ENCODE measurements around the gene TMEM270. TPM values are rescaled to one million over a fixed set of nuclear protein-coding genes. Genes with fewer than 3 reads are reported as not detected.

TMEM270 gene, protein sequence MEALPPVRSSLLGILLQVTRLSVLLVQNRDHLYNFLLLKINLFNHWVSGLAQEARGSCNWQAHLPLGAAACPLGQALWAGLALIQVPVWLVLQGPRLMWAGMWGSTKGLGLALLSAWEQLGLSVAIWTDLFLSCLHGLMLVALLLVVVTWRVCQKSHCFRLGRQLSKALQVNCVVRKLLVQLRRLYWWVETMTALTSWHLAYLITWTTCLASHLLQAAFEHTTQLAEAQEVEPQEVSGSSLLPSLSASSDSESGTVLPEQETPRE
- not detected for total RNA-seq
- not detected for polyA plus RNA-seq
- long read RNA-seq, donor 1: 0 reads
- long read RNA-seq, donor 2: 0 reads
- long read RNA-seq, donor 3: 0 reads
- long read RNA-seq, donor 4: 0 reads
- long read RNA-seq, donor 5: 0 reads
- long read RNA-seq, donor 6: 0 reads
- long read RNA-seq, donor 7: 0 reads
- long read RNA-seq, donor 8: 0 reads
- long read RNA-seq, donor 9: 0 reads
- long read RNA-seq, donor 10: 0 reads

DNA sequence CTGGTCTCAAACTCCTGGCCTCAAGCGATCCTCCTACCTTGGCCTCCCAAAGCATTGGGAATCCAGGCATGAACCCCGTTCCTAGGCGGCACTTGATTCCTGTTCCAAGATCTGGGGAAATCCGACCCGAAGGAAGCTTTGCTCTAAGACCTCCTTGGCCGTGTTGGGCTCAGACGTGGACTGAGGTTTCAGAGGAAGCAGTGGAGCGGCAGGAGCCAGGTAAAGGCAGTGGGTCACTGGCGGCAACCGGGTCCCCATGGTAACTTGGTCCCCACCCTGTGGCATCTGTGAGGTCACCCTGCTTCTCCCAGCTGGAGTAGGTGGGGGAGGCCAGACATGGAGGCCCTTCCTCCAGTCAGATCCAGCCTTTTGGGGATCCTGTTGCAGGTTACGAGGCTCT is at the start of gene TMEM270:
Gene TMEM270, plus strand, starts transcription at position 301 of the 400 bp plus-strand sequence. Its CDS starts 36 bp downstream, at position 337.
- H3K9me3 ChIP-seq: no peaks in the 10 kb centered on the region
- WGBS, 5 donors: 81 to 93% (median 82%) methylated on average over 10 to 11 of the region's 11 CpGs
- no peak for DNase-seq
- intact Hi-C loops (cut with DNase I; ENCODE audit: low total_unique reads): loop anchor here (10.0 kb wide), 1 partner anchor 164 kb away; the partner anchor contains the start of gene ELN
- H3K27me3 ChIP-seq: peaks cover 0 to 17% (median 6%) of the 10 kb centered on the region in 3 donors
- no peaks in the 10 kb centered on the region for H3K36me3 ChIP-seq
- no peak for TF ChIP-seq POLR2AphosphoS5 (IDR thresholded peaks at IDR 0.05)
- no peak for TF ChIP-seq EP300 (IDR thresholded peaks at IDR 0.05)
- TF ChIP-seq POLR2A (IDR thresholded peaks at IDR 0.05): no peak
- TF ChIP-seq, protein P1, sequence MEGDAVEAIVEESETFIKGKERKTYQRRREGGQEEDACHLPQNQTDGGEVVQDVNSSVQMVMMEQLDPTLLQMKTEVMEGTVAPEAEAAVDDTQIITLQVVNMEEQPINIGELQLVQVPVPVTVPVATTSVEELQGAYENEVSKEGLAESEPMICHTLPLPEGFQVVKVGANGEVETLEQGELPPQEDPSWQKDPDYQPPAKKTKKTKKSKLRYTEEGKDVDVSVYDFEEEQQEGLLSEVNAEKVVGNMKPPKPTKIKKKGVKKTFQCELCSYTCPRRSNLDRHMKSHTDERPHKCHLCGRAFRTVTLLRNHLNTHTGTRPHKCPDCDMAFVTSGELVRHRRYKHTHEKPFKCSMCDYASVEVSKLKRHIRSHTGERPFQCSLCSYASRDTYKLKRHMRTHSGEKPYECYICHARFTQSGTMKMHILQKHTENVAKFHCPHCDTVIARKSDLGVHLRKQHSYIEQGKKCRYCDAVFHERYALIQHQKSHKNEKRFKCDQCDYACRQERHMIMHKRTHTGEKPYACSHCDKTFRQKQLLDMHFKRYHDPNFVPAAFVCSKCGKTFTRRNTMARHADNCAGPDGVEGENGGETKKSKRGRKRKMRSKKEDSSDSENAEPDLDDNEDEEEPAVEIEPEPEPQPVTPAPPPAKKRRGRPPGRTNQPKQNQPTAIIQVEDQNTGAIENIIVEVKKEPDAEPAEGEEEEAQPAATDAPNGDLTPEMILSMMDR (IDR thresholded peaks at IDR 0.05): no peak
- H3K4me1 ChIP-seq: peaks cover 0 to 3% (median 1%) of the 10 kb centered on the region in 4 donors
- H3K4me3 ChIP-seq: no peak within 1 kb of the TSS
- no peak within 1 kb of the TSS for H3K27ac ChIP-seq

DNA sequence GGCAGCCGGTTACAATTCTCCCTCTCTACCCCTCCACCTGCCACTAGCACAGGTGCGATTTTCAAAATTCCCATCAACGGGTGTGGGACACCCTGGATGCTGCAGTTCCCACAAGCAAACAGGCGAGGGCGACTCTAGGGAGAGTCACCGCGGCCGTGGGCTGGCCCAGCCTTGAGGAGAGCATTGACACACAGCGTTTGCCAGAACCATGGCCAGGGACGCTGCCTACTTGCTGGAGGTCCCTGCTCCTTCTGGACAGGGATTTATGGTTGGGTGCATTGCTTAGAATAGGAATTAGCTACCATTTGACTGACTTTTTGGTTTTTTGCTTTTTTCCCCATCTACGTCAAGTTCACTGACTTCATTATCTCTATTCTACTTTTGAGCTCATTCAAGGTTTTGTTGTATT is 49.2 kb upstream of the TMEM270 start:
- Histone ChIP-seq H3K27me3 (peaks cover 0 to 74% (median 10%) of the 10 kb centered on the region in 3 donors), H3K27ac (no peak overlapping the region), H3K36me3 (no peaks in the 10 kb centered on the region), H3K4me3 (no peak overlapping the region), H3K9me3 (peaks cover 0 to 8% (median 4%) of the 10 kb centered on the region in 4 donors), H3K4me1 (no peaks in the 10 kb centered on the region)
- peak; percentile 71 to 80 for DNase-seq
- intact Hi-C loops (cut with DNase I; ENCODE audit: low total_unique reads): no loop called here
- TF ChIP-seq, protein P1 (IDR thresholded peaks at IDR 0.05): peak in 5 of 7 experiments; percentile 73 to 82 (median 75)
- TF ChIP-seq POLR2AphosphoS5 (IDR thresholded peaks at IDR 0.05): no peak
- 10 to 14% (median 12%) methylated on average over 11 of the region's 11 CpGs for WGBS, 5 donors

DNA sequence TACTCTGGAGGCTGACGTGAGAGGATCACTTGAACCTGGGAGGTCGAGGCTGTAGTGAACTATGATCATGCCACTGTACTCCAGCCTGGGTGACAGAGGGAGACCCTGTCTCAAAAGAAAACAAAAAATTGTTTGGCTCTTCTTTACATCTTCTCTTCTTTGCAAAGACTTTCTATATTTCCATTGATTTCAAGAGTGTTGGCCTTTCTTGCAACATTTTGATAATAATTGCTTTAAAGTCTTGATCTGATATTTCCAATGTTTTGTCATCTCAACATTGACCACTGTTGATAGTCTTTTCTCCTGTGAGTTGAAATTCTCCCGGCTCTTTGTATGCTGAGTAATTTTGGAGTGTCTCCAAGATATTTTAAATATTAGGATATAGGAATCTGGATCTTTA is 48.0 kb upstream of the TMEM270 start:
- WGBS, 5 donors: 75 to 84% (median 78%) methylated on average over 3 of the region's 3 CpGs

DNA sequence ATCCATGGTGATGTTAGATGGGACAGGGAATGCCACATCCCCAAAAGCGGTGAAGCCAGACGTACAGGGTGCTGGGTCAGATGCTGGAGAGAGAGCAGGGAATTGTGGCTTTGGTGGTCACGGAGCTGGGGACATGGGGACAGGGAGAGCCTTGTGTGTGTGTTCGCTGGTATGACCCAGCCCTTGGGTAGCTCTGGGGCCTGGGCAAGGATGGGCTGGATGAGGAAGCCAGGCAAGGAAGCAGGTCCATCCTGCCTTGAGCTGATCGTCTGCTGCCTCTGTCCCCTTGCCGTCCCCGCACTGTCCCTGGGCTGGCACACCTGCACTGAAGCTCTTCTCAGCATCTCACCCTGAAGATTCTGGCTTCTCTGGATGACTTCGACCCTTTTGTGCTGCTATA is 45.5 kb upstream of the TMEM270 start:
- H3K27ac ChIP-seq: no peak overlapping the region
- intact Hi-C loops (cut with DNase I; ENCODE audit: low total_unique reads): loop anchor here (2.0 kb wide), 1 partner anchor 37 kb away; no protein-coding TSS in a partner anchor
- no peak for DNase-seq
- no peak for TF ChIP-seq POLR2AphosphoS5 (IDR thresholded peaks at IDR 0.05)
- TF ChIP-seq, protein P1 (IDR thresholded peaks at IDR 0.05): no peak
- no peak for TF ChIP-seq POLR2A (IDR thresholded peaks at IDR 0.05)
- no peak for TF ChIP-seq EP300 (IDR thresholded peaks at IDR 0.05)
- H3K4me3 ChIP-seq: no peak overlapping the region
- H3K36me3 ChIP-seq: no peaks in the 10 kb centered on the region
- peaks cover 0 to 8% (median 4%) of the 10 kb centered on the region in 4 donors for H3K9me3 ChIP-seq
- no peaks in the 10 kb centered on the region for H3K4me1 ChIP-seq
- H3K27me3 ChIP-seq: peaks cover 0 to 57% (median 8%) of the 10 kb centered on the region in 3 donors
- 75 to 85% (median 76%) methylated on average over 8 of the region's 8 CpGs for WGBS, 5 donors

More for the DNA sequence above, 48.0 kb upstream of the TMEM270 start:
- intact Hi-C loops (cut with DNase I; ENCODE audit: low total_unique reads): no loop called here
- Histone ChIP-seq H3K9me3 (peaks cover 0 to 8% (median 4%) of the 10 kb centered on the region in 4 donors), H3K4me3 (no peak overlapping the region), H3K27ac (no peak overlapping the region), H3K4me1 (no peaks in the 10 kb centered on the region), H3K27me3 (peaks cover 0 to 71% (median 10%) of the 10 kb centered on the region in 3 donors), H3K36me3 (no peaks in the 10 kb centered on the region)
- TF ChIP-seq EP300 (IDR thresholded peaks at IDR 0.05): no peak
- DNase-seq: no peak
